PC-9 (cell line): ENCODE results near the gene PRIM1.

Source experiments
- CTCF ChIP-seq: fragments of 200-600 bp; sonication (generic); conservative IDR thresholded peaks from 2 replicates; pipeline ENCODE4 v1.6.1; 2017; ENCODE audit warnings: mixed run types, antibody characterized with exemption, mild to moderate bottlenecking, moderate library complexity
- EZH2 ChIP-seq: fragments of 200-600 bp; sonication (generic); IDR thresholded peaks from 2 replicates; pipeline ENCODE4 v1.8.0; 2017; ENCODE audit warnings: antibody characterized with exemption, low read depth

- no peak for TF ChIP-seq CTCF
- no peak for TF ChIP-seq EZH2
These were observed 27.0 kb downstream of the PRIM1 start, which contains the start of gene NACA for GRCh38 chr12:56724972-56725722.
